DMS53 treated with DMSO at 0.1 percent for 48 hours (cell line): ENCODE measurements around the gene ITLN1.
"Not testable (repeated sequence)": the region's sequence is repeated elsewhere in the genome, so short reads cannot be mapped to it uniquely, and the experiment has no call there.

Source experiments
- DNase-seq: peaks from one replicate; lab custom pipeline; 2025; ENCODE audit not compliant: unreplicated experiment; lab: John Stamatoyannopoulos, UW

Gene ITLN1

GRCh38 chr1:160883581-160884513 lies 1.1 kb downstream of the ITLN1 start:
- no peak for DNase-seq

- DNase-seq, result no peak
These were observed 2.4 kb downstream of the ITLN1 start for GRCh38 chr1:160882582-160882981.

DNA sequence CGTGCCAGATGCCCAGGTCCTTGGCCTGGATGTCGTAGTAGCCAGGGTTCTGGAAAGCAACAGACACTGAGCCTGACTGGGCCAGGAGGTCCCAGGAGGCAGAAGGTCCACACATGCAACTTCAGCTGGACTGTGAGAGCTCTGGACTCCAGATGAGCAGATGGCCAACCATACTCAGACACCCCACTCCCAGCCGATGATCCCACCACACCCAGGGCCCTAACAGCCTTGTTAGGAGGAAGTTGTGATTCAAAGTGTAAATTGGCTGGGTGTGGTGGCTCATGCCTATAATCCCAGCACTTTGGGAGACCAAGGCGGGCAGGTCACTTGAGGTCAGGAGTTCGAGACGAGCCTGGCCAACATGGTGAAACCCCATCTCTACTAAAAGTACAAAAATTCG lies 3.7 kb downstream of the ITLN1 start:
- not testable (repeated sequence) for DNase-seq

- DNase-seq, result no peak
These were observed 4.8 kb downstream of the ITLN1 start for GRCh38 chr1:160880216-160880615.

DNA sequence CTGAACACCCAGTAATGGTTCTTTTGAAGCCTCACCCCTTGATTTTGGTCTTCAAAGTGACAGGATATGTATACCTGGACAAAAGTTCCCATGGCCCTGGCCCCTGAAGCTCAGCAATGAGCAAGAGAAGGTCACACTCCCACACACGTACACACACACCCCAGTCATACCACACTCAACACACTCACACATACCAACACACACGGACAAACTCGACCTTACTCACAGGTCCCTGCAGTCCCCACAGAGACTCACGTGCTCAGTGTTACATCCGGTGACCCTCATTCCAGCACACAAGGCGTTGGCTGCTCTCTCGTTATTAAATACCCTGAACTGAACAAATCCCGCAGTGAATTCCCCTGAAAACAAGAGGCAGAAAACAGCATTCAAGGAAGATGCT lies 5.9 kb downstream of the ITLN1 start:
- DNase-seq, result no peak

DNA sequence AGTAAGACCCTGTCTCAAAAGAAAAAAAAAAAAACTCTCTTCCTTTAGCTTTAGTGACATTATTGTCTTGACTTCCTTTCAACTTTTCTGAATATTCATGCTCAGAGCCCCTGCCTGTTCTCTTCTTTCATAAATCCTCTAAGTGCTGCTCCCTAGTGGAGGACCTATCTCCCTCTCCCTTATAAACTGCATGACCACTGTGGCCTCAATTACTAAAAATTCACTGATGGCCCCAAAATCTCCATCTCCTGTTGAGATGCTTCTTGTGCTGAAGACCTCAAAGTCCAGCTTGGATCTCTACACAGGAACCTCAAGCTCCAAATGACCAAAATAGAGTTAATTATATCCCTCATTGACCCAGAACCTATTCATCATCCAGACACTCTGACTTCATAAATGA lies 7.8 kb downstream of the ITLN1 start:
- no peak for DNase-seq

GRCh38 chr1:160876311-160876710 lies 8.7 kb downstream of the ITLN1 start:
- no peak for DNase-seq

DNA sequence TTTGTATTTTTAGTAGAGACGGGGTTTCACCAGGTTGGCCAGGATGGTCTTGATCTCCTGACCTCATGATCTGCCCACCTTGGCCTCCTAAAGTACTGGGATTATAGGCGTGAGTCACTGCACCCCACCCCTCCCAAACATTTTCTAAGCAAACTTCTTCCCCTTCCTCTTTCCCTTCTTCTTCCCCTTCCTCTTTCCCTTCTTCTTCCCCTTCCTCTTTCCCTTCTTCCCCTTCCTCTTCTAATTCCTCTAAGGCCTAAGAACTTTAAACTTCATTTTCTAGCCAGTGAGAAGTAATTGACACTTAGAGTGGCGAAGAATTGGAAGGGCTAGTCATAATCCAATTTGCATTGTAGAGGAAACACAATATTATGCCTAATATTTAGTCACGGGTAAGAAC lies 9.4 kb downstream of the ITLN1 start:
- DNase-seq, result not testable (repeated sequence)

DNA sequence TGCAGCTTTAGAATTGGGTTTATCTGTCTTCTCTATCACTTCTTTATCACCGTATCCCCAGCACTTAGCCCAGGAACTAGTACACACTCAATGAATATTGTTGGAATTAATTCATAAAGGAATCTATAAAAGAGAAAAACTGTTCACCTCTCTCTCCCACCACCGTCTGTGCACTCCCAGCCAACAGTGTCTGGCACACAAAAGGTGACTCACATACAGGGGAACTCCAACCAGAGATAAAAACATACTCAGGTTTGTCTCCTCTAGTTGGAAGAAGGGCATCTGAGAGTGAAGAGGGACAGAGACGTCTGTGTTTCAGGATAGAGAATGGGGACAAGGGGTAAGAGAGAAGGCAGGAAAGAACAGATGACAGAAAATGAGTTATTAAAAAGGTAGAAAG lies 10.0 kb downstream of the ITLN1 start:
- no peak for DNase-seq

GRCh38 chr1:160868141-160868540 lies 16.8 kb downstream of the ITLN1 start:
- DNase-seq, result no peak

DNA sequence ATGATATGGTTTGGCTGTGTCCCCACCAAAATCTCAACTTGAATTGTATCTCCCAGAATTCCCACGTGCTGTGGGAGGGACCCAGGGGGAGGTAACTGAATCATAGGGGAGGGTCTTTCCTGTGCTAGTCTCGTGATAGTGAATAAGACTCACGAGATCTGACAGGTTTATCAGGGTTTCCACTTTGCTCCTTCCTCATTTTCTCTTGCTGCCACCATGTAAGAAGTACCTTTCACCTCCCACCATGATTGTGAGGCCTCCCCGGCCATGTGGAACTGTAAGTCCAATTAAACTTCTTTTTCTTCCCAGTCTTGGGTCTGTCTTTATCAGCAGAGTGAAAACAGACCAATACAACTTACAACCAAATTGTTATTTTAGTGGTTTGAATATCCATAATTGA lies 17.3 kb downstream of the ITLN1 start:
- DNase-seq, result not testable (repeated sequence)

DNA sequence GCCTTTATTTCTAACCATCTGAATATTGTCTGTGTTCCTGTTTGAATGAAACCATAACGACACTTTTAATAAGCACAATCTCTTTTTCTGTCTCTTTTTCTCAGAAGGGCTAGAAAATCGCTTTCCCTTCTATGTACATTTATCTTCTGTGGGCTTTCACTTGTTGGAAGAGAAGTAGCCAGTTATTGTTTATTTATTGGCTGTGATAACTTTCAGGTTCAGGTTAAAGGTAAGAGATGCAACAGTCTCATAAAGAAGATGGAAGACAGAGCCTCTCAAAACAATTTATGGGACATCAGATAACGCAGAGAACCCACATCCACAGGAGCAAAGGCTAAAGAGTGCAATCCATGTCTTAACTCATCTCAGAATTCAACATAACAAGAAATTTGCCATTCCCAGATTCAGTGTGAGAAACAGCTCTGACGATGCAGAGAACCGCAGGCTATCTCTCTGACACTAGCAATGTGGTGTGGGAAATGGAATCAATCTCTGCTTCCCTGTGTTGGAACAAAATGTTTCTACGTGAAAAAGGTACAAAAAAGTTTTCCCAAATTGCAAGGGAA lies 18.2 kb downstream of the ITLN1 start:
- no peak for DNase-seq

- DNase-seq, result no peak
These were observed 18.8 kb downstream of the ITLN1 start for GRCh38 chr1:160866001-160866694.

DNA sequence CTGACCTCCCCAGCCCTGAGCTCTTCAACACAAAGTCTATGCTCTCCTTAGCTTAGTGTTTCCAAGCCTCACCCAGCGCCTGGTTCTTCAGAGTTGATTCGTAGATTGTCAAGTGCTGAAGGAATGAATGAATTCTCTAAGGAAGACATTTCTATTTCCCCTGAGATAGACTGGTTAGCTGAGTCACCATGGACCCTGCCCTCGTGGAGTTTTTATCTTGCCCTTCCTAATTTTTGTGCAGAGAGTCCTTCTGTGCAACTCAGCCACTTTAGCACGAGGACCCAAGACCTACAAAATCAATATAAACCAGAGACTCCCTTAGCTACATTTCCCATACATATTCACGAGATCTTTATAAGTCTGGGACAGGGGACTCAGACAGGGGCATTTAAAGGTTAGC lies 19.6 kb downstream of the ITLN1 start:
- DNase-seq, result no peak

- no peak for DNase-seq
These were observed 20.8 kb downstream of the ITLN1 start for GRCh38 chr1:160864173-160864572.

- no peak for DNase-seq
These were observed 21.2 kb downstream of the ITLN1 start for GRCh38 chr1:160863774-160864131.

DNA sequence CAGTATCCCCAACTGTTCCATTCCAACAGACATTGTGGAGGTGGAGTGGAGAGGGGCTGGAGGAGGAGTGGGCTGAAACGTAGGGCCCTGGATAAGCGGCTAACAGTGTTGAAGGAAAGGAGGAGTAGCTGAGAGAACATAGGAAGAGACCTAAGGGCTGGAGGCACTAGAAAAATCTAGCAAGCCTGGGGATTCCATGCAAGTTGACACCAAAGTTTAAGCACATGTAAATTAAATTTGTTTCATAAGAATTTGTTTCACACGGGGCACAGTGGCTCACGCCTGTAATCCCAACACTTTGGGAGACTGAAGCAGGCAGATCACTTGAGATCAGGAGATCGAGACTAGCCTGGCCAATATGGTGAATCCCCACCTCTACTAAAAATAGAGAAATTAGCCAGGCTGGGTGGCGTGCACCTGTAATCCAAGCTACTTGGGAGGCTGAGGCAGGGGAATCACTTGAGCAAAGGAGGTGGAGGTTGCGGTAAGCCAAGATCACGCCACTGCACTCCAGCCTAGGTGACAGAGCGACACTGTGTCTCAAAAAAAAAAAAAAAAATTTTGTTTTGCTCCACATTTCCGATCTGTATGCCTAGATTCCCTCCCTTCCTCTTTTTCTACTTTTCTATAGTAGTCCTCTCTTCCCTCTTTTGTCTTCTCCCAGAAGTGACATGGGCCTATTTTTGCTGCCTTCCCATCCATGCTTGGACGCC lies 21.8 kb downstream of the ITLN1 start:
- DNase-seq, result no peak

- no peak for DNase-seq
These were observed 22.5 kb downstream of the ITLN1 start, which contains the start of gene CD244 for GRCh38 chr1:160862203-160863060. Gene CD244 (minus strand): TSS chr1:160862887. CDS start chr1:160862677, 210 bp downstream.

DNA sequence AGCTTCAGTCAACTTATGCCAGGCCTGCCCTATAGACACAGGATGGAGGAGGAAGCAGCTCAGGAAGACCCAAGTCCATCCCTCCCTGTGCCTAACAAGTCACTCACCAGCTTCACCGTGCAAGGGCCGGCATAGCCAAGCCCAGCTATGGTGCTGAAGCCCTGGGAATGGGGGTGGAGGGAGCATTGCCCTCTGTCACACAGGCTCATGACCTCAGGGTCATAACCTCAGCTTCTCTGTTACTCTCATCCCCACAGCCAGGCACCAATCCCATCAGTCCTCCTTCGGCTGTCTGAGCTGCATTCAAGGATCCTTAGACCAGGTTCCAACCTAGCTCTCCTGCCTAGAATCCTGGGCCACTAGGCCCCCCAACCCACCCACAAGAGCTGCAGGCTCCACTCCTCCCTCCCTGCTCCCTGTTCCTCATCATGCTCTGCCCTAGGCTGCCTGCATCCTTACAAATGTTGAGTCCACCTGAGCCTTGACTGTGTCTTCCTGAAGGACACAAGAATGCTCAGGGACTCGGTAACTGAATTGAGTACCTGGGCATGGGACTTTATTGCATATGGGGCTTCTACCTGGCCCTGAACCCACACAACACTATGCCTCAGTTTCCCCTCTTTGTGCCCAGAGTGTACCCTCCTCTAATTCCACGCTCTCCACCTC lies 24.0 kb downstream of the ITLN1 start:
- no peak for DNase-seq

- no peak for DNase-seq
These were observed 25.8 kb downstream of the ITLN1 start for GRCh38 chr1:160859166-160859565.
